ENCODE data around the gene DLG2. TPM values are rescaled to one million over a fixed set of nuclear protein-coding genes. Genes with fewer than 3 reads are reported as not detected.

Gene DLG2
- total RNA-seq, 1 experiment from 2014 or later, result 0.20 TPM

GRCh38 chr11:84503503-84503902 lies 1123.6 kb downstream of the DLG2 start:
- in situ Hi-C loops (cut with HindIII; ENCODE audit: low pct_unique_long_range_greater_than_20kb, low sequenced_read_pairs), result no loop called here

GRCh38 chr11:84501750-84502149 lies 1125.4 kb downstream of the DLG2 start:
- DNase-seq (ENCODE audit: low read depth), result no peak
- in situ Hi-C loops (cut with HindIII; ENCODE audit: low pct_unique_long_range_greater_than_20kb, low sequenced_read_pairs), result no loop called here

More at GRCh38 chr11:84503503-84503902, 1123.6 kb downstream of the DLG2 start:
- DNase-seq (ENCODE audit: low read depth), result no peak

GRCh38 chr11:84497981-84498411 lies 1129.1 kb downstream of the DLG2 start:
- no peak for DNase-seq (ENCODE audit: low read depth)
- in situ Hi-C loops (cut with HindIII; ENCODE audit: low pct_unique_long_range_greater_than_20kb, low sequenced_read_pairs), result no loop called here

GRCh38 chr11:84497181-84497580 lies 1130.0 kb downstream of the DLG2 start:
- in situ Hi-C loops (cut with HindIII; ENCODE audit: low pct_unique_long_range_greater_than_20kb, low sequenced_read_pairs), result no loop called here
- no peak for DNase-seq (ENCODE audit: low read depth)

GRCh38 chr11:84496122-84496521 lies 1131.0 kb downstream of the DLG2 start:
- DNase-seq (ENCODE audit: low read depth), result no peak
- in situ Hi-C loops (cut with HindIII; ENCODE audit: low pct_unique_long_range_greater_than_20kb, low sequenced_read_pairs), result no loop called here

- in situ Hi-C loops (cut with HindIII; ENCODE audit: low pct_unique_long_range_greater_than_20kb, low sequenced_read_pairs), result no loop called here
- no peak for DNase-seq (ENCODE audit: low read depth)
Measured at GRCh38 chr11:84480131-84480530, 1147.0 kb downstream of the DLG2 start.

- in situ Hi-C loops (cut with HindIII; ENCODE audit: low pct_unique_long_range_greater_than_20kb, low sequenced_read_pairs), result no loop called here
- DNase-seq (ENCODE audit: low read depth), result no peak
Measured at GRCh38 chr11:84476581-84476980, 1150.6 kb downstream of the DLG2 start.

- in situ Hi-C loops (cut with HindIII; ENCODE audit: low pct_unique_long_range_greater_than_20kb, low sequenced_read_pairs), result no loop called here
- DNase-seq (ENCODE audit: low read depth), result no peak
Measured at GRCh38 chr11:84471501-84471900, 1155.6 kb downstream of the DLG2 start.

GRCh38 chr11:84468235-84468634 lies 1158.9 kb downstream of the DLG2 start:
- in situ Hi-C loops (cut with HindIII; ENCODE audit: low pct_unique_long_range_greater_than_20kb, low sequenced_read_pairs), result no loop called here
- no peak for DNase-seq (ENCODE audit: low read depth)

- in situ Hi-C loops (cut with HindIII; ENCODE audit: low pct_unique_long_range_greater_than_20kb, low sequenced_read_pairs), result no loop called here
- no peak for DNase-seq (ENCODE audit: low read depth)
Measured at GRCh38 chr11:84465040-84465439, 1162.1 kb downstream of the DLG2 start.

- in situ Hi-C loops (cut with HindIII; ENCODE audit: low pct_unique_long_range_greater_than_20kb, low sequenced_read_pairs), result no loop called here
- no peak for DNase-seq (ENCODE audit: low read depth)
Measured at GRCh38 chr11:84455691-84456090, 1171.5 kb downstream of the DLG2 start.

GRCh38 chr11:84452211-84452610 lies 1174.9 kb downstream of the DLG2 start:
- DNase-seq (ENCODE audit: low read depth), result no peak
- in situ Hi-C loops (cut with HindIII; ENCODE audit: low pct_unique_long_range_greater_than_20kb, low sequenced_read_pairs), result no loop called here

- in situ Hi-C loops (cut with HindIII; ENCODE audit: low pct_unique_long_range_greater_than_20kb, low sequenced_read_pairs), result no loop called here
- DNase-seq (ENCODE audit: low read depth), result no peak
Measured at GRCh38 chr11:84438565-84438964, 1188.6 kb downstream of the DLG2 start.

GRCh38 chr11:84437071-84437980 lies 1189.8 kb downstream of the DLG2 start:
- in situ Hi-C loops (cut with HindIII; ENCODE audit: low pct_unique_long_range_greater_than_20kb, low sequenced_read_pairs), result no loop called here
- no peak for DNase-seq (ENCODE audit: low read depth)

GRCh38 chr11:84430661-84431060 lies 1196.5 kb downstream of the DLG2 start:
- in situ Hi-C loops (cut with HindIII; ENCODE audit: low pct_unique_long_range_greater_than_20kb, low sequenced_read_pairs), result no loop called here

GRCh38 chr11:84425673-84426072 lies 1201.5 kb downstream of the DLG2 start:
- in situ Hi-C loops (cut with HindIII; ENCODE audit: low pct_unique_long_range_greater_than_20kb, low sequenced_read_pairs), result no loop called here
- no peak for DNase-seq (ENCODE audit: low read depth)

More at GRCh38 chr11:84430661-84431060, 1196.5 kb downstream of the DLG2 start:
- DNase-seq (ENCODE audit: low read depth), result peak; percentile 45

- no peak for DNase-seq (ENCODE audit: low read depth)
- in situ Hi-C loops (cut with HindIII; ENCODE audit: low pct_unique_long_range_greater_than_20kb, low sequenced_read_pairs), result no loop called here
Measured at GRCh38 chr11:84420271-84420670, 1206.9 kb downstream of the DLG2 start.

- DNase-seq (ENCODE audit: low read depth), result no peak
- in situ Hi-C loops (cut with HindIII; ENCODE audit: low pct_unique_long_range_greater_than_20kb, low sequenced_read_pairs), result no loop called here
Measured at GRCh38 chr11:84419616-84420015, 1207.5 kb downstream of the DLG2 start.

GRCh38 chr11:84414920-84415319 lies 1212.2 kb downstream of the DLG2 start:
- in situ Hi-C loops (cut with HindIII; ENCODE audit: low pct_unique_long_range_greater_than_20kb, low sequenced_read_pairs), result no loop called here

GRCh38 chr11:84413549-84413948 lies 1213.6 kb downstream of the DLG2 start:
- no peak for DNase-seq (ENCODE audit: low read depth)
- in situ Hi-C loops (cut with HindIII; ENCODE audit: low pct_unique_long_range_greater_than_20kb, low sequenced_read_pairs), result no loop called here

More at GRCh38 chr11:84414920-84415319, 1212.2 kb downstream of the DLG2 start:
- DNase-seq (ENCODE audit: low read depth), result no peak
